GM21367 (cell line): ENCODE data around the gene HOTAIR.

Source experiments
- ATAC-seq: cut with Tn5 transposase; IDR thresholded peaks from one replicate; pipeline ENCODE4 v1.9.1; 2021; ENCODE audit not compliant: unreplicated experiment

HOTAIR gene

DNA sequence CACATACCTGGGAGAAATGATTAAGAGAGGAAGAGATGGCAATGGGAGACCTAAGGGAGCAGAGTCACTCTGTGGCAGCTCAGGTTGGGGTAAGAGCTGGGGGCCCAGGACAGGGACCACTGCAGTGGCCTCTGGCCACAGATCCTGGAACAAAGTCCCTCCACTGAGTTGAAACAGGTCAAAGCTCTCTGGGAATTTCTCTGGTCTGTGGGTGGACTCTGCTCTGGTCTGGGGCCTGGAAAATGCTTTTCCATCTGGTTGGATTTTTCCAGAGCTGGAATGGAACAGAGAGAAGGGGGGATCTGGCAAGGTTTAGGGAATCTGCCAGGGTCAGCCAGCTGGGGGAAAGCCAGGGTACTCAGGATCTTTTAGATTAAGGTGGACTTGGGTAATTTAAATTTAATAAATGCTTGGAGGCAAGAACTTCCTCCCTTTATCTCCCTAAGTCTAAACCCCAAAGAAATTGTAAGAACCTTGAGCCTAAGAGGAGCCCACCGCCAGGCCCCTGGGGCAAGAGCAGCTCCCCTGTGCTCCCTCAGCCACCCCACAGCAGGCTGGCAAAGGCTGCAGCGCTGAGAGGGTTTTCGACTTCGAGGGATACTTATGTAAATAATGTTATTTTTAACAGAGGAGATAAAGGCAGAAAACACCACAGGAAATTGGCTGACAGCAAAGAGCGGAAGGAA, 13.9 kb upstream of the HOTAIR start:
- no peak for ATAC-seq

DNA sequence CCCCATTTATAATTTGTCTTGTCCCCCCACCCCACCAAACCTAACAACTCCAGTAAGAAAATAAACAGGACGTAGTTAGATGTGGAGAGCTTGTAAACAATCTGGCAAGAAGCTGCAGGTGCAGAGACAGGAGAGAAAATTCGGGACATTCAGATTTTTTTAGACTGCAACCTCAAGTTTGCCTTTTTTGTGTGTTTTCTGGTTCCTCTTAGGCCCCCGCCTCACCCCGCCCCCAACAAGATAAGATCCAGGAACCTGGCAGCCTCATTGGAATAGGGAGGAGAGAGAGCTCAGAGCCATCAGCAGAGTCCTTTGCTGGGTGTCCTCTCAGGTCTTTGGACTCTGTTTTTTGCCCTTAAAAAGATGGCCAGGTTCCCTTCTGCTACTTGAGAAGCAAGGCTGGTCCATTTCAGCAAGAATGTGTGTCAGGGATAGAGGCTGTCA, 13.1 kb upstream of the HOTAIR start:
- ATAC-seq: no peak

DNA sequence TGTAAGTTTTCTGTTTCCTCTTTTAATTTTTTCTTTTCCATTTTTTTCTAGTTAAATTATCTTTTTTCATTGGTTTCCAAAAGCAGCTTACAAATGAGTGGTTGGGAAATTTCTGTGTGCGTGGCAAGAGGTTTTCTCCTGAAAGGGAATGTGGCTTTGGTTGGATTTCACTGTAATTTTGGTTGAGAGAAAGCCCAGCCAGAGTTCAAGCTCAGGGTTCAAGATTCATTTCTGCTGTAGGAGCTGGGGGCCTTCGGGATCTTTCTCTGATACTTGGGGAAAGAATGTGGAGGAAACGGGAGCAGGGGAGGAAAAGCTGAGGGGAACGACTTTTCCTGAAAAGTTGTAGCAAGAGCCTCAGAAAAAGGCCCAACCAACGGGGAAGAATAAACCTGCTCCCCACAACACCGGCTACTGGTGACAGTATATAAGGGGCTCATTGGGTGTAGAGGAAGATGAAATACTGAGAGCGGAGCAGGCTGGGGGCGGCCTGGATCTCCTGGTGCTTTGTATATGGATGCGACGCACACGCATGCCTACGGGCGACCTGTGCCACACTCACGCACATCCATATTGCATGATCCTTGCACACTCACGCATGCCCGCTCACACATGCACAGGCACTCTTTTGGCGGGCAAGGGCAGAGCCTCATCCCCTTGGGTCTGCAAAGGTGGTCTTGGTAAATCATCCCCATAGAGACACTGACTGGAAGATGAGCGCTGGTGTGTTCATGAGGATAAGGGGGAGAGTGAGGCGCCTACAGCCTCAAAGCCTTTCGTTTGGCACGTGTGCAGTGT, 12.1 kb upstream of the HOTAIR start:
- no peak for ATAC-seq

DNA sequence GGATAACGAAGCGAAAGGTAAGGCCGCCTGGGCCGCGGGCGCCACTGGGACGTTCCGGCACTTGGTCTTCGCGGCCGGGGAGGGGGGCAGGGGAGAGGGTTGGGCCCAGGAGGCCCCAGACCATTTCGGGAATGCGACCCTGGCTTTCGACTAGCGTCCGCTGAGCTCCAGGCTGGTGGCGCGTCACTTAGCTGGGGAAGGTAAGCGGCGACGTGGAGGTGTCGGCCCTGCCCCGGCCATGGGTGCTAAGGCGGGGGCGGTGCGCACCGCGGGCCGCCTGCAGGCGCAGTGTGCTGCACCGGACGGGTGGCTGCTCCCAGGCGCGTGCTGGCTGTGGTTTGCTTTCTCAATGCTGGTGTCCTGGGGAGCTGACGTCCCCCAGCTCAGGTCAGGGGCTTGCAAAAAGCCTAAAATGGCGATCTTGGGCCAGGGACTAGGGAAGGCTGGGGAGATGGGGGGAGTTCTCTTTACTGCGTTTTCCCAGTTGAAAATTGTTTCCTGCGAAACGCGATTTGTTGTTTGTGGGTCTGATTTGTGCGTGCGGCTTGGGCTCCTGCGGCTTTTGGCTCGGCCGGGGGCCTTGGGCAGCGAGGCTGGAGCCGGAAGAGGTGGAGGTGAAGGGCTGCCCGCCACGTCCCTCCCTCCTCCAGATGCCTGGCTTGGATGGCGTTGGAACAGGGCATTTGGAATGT, 11.4 kb upstream of the HOTAIR start:
- no peak for ATAC-seq

- ATAC-seq: no peak
Measured at GRCh38 chr12:53985692-53985993, 10.9 kb upstream of the HOTAIR start.

DNA sequence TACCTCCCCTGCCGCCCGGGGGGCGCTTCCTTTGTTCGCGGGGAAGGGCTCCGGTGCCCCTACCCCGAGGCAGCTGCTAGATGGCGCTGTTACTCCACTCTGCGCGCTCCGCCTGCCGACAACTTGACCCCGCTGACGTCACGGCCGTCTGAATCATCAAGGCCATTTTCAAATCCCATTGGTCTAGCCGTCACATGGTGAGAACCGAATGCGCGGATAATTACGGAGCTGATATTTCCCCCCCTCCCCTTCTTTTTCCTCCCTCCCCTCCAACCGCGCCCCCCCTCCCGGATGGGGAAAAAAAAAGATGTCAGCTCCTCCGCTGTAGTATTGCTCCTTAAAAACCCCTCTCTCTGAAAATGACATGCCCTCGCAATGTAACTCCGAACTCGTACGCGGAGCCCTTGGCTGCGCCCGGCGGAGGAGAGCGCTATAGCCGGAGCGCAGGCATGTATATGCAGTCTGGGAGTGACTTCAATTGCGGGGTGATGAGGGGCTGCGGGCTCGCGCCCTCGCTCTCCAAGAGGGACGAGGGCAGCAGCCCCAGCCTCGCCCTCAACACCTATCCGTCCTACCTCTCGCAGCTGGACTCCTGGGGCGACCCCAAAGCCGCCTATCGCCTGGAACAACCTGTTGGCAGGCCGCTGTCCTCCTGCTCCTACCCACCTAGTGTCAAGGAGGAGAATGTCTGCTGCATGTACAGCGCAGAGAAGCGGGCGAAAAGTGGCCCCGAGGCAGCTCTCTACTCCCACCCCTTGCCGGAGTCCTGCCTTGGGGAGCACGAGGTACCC, 10.3 kb upstream of the HOTAIR start, which contains the start of gene HOXC10:
Gene HOXC10, plus strand, starts transcription at position 246 of the 791 bp plus-strand sequence. Its CDS starts 114 bp downstream, at position 360.
- ATAC-seq: no peak

DNA sequence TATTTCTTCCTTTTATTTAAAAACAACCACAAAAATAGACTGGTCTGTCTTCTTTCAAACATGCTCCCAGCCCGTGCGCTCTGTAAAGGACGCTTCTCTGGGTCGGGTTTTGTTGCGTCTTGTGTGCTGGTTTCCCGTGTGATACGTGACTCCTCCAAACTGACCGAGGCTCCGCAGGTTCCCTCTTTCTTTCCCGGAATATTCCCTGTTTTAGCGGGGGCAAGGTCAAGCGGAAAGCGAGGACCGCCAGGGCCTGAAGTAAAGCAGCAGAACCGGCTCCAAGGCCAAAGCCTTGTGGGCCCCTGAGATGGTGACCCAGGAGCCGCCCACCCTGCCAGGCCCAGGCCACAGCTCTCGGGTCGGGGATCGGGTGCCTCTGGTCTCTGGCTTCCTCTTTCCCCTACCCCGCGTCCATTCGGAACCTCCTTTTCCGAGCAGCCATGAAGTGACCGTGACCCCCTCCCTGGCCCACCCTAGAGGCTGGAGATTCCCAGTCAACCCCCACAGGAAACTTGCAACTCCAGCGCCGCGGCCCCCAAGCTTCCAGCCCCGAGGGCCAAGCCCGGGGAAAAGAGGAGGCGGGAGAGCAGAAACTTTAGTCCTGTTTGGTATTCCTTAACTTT, 9.3 kb upstream of the HOTAIR start:
- ATAC-seq: no peak

DNA sequence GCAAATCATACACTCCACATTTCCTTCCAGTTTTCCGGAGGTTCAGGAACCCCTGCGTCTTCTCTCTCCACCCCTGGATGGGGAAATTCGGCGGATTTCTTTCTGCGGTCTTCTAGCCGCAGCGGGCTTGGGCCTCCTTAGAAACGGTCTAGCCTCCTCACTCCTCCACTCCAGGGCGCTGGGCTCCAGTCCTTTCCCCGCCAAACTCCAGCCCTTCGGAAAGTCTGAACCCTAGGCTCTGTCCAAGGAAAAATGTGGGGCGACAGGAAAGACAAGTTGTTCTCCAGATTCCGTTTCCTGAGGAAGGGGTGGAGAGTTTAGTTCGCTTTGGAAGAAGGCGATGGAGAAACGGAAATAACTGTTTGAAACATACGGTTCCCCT, 8.8 kb upstream of the HOTAIR start:
- ATAC-seq: no peak

GRCh38 chr12:53982648-53983567, 8.2 kb upstream of the HOTAIR start:
- no peak for ATAC-seq

GRCh38 chr12:53981634-53982565, 7.1 kb upstream of the HOTAIR start:
- ATAC-seq: no peak

- ATAC-seq: no peak
Measured at GRCh38 chr12:53980802-53981496, 6.2 kb upstream of the HOTAIR start.

GRCh38 chr12:53980104-53980801, 5.5 kb upstream of the HOTAIR start:
- ATAC-seq: no peak

DNA sequence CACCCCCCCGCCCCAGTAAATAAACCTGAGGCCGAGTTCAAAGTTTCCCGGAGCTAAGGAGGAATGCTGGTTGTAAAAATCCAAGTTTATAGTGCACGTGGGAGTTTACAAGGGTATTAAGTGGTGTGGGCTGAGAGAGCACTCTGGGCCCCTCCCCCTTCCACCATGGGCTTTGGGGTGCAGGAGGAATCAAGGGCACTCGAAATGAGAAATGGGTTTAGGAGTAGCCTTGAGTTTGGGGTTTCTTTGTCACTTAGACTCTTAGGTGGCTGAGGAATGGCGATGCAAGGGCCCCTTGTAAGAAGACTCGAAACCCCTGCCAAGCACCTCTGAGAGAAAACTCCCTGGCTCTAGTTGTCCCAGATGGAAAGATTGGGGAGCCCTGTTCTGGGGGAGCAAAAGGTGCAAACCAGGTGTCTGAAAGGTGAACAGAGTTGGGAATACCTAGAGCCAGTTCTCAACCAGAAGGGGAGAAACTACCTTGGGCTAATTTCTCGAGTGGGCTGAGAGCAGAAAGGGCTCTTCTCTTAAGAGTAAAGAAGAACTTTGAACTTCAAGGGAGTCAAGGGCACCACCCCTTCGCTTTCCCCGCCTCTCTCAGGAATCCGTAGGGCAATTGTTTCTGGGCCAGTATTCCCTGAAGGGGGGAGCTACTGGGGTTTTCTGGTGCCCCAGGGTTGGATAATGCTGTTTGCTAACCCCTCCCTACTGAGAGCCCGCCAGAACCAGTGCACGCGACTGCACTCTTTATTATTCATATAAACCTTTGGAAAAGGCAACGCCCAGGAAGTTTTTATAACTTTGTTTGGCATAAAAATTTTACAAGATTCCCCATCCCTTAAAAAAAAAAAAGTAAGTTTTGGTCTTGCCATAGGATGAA, 4.0 kb upstream of the HOTAIR start:
- no peak for ATAC-seq

GRCh38 chr12:53977596-53978445, 3.1 kb upstream of the HOTAIR start:
- ATAC-seq: no peak

DNA sequence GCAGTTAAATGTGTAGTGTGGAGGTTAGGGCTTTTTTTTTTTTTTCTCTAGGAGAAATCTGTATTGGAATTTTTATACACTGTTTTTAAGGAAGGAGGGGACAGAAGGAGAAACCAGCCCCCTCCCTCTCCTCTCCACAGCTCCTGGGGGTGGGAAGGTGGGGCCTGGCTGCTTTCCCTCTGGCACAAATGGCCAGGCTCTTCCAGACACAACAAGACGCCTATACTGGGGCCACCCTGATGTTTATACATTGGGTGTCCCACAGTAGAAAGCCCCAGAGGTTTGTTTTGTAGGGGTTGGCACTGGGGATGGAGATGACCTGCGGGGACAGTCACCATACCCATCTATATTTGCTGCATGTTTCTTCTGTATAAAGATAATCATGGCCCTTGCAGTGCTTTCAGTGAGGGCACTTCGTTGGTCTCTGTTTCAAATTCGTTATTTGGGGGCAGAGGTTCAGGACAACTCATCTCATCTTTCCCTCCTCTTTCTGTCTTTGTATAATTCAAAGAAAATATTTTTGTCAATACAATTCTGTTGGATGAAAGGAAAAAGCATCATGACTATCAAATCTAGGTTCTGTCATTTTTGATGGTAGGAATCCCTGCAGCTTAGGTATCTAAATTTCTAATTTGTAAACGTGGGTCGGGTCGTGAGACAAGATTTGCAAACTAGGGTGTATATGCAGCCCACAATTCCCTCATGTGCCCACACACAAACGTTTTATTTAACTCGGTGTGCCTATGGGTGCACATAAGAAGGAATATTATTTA, 2.3 kb upstream of the HOTAIR start:
- no peak for ATAC-seq
